ENCODE data around the gene DACT2. TPM values are rescaled to one million over a fixed set of nuclear protein-coding genes. Genes with fewer than 3 reads are reported as not detected.

DACT2 gene
- polyA plus RNA-seq, 1 experiment = not detected

DNA sequence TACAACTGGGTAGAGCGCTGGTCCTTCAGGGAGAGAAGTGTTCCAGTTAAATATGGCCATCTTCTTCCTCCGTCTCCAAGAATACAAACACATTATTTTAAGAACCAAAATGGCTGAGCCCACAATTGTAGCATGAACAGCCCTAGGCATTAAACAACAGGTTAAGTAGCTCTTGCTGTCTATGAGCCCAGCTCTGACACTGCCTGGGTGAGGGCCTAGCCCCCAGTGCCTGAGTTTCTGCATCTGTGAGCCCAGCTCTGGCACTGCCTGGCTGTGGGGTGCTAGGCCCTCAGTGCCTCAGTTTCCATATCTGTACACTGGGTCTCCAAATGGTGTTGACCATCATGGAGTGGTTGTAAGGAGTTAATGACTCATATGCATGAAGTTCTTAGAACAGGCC is 24.8 kb upstream of the DACT2 start:
- ChIA-PET CTCF (no interaction called here), POLR2A (no interaction called here)
- H3K27me3 ChIP-seq (ENCODE audit: control insufficient read depth, insufficient read depth, low read length) = no peaks in the 10 kb centered on the region
- no peak overlapping the region for H3K27ac ChIP-seq (ENCODE audit: low read depth, low read length)
- no peak overlapping the region for H3K4me3 ChIP-seq (ENCODE audit: low read depth, low read length)
- TF ChIP-seq CTCF (IDR thresholded peaks at IDR 0.05; ENCODE audit: low read depth, low read length) = no peak
- H3K9me3 ChIP-seq (ENCODE audit: control insufficient read depth, insufficient read depth, low read length) = peaks cover 88% of the 10 kb centered on the region
- no peak for DNase-seq (ENCODE audit: low read depth, low spot score)

GRCh38 chr6:168343239-168344150 is 23.9 kb upstream of the DACT2 start:
- Histone ChIP-seq H3K27ac (ENCODE audit: low read depth, low read length) (no peak overlapping the region), H3K9me3 (ENCODE audit: control insufficient read depth, insufficient read depth, low read length) (peaks cover 80% of the 10 kb centered on the region), H3K4me3 (ENCODE audit: low read depth, low read length) (no peak overlapping the region), H3K27me3 (ENCODE audit: control insufficient read depth, insufficient read depth, low read length) (no peaks in the 10 kb centered on the region)
- no peak for DNase-seq (ENCODE audit: low read depth, low spot score)
- CTCF ChIA-PET = no interaction called here
- POLR2A ChIA-PET = no interaction called here
- no peak for TF ChIP-seq CTCF (IDR thresholded peaks at IDR 0.05; ENCODE audit: low read depth, low read length)

GRCh38 chr6:168342636-168343035 is 23.1 kb upstream of the DACT2 start:
- DNase-seq (ENCODE audit: low read depth, low spot score) = no peak
- no peak for TF ChIP-seq CTCF (IDR thresholded peaks at IDR 0.05; ENCODE audit: low read depth, low read length)
- CTCF ChIA-PET = no interaction called here
- no peaks in the 10 kb centered on the region for H3K27me3 ChIP-seq (ENCODE audit: control insufficient read depth, insufficient read depth, low read length)
- POLR2A ChIA-PET = no interaction called here
- no peak overlapping the region for H3K4me3 ChIP-seq (ENCODE audit: low read depth, low read length)
- H3K27ac ChIP-seq (ENCODE audit: low read depth, low read length) = no peak overlapping the region
- H3K9me3 ChIP-seq (ENCODE audit: control insufficient read depth, insufficient read depth, low read length) = peaks cover 75% of the 10 kb centered on the region

DNA sequence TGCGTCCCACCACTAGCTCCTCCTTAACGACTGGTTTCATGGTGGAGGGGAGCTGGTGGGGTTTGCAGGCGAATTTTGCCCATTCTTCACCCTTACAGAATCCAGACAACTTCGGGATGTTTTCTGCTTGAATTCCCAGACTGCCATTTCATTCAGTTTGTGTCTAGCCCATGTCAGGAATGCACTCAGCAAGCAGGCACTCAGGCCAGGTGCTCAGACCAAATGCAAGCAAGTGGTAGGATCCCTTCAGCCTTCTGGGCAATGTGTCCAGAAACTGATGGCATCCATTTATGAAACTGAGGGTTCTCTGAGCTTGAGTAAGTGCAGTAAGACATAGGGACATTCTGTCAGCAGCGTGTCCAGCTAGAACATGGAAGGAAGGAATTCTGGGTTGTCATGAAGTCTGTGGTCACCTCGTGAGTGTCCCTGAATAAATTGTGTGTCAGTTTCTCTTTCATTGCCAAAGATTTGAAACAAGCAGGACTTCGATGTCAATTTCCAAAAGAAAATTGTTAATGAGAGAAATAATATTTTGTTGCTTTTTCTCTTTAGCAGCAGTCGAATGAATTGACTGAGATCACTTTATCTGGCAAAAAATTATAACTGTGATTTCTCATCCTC is 21.8 kb upstream of the DACT2 start:
- ChIA-PET POLR2A (no interaction called here), CTCF (no interaction called here)
- no peak for DNase-seq (ENCODE audit: low read depth, low spot score)
- no peak overlapping the region for H3K4me3 ChIP-seq (ENCODE audit: low read depth, low read length)
- no peaks in the 10 kb centered on the region for H3K27me3 ChIP-seq (ENCODE audit: control insufficient read depth, insufficient read depth, low read length)
- no peak overlapping the region for H3K27ac ChIP-seq (ENCODE audit: low read depth, low read length)
- TF ChIP-seq CTCF (IDR thresholded peaks at IDR 0.05; ENCODE audit: low read depth, low read length) = no peak
- H3K9me3 ChIP-seq (ENCODE audit: control insufficient read depth, insufficient read depth, low read length) = peaks cover 68% of the 10 kb centered on the region

- no peak for DNase-seq (ENCODE audit: low read depth, low spot score)
- POLR2A ChIA-PET = no interaction called here
- Histone ChIP-seq H3K27ac (ENCODE audit: low read depth, low read length) (no peak overlapping the region), H3K27me3 (ENCODE audit: control insufficient read depth, insufficient read depth, low read length) (no peaks in the 10 kb centered on the region), H3K4me3 (ENCODE audit: low read depth, low read length) (no peak overlapping the region), H3K9me3 (ENCODE audit: control insufficient read depth, insufficient read depth, low read length) (peaks cover 62% of the 10 kb centered on the region)
- CTCF ChIA-PET = no interaction called here
- no peak for TF ChIP-seq CTCF (IDR thresholded peaks at IDR 0.05; ENCODE audit: low read depth, low read length)
Observed at GRCh38 chr6:168340819-168341218, 21.2 kb upstream of the DACT2 start.

Measured in AG04450 (cell line).